ENCODE measurements around the gene MMP15.

MMP15 gene

GRCh38 chr16:58026705-58027160 is 1.2 kb downstream of the MMP15 start:
- TF ChIP-seq, protein P1, sequence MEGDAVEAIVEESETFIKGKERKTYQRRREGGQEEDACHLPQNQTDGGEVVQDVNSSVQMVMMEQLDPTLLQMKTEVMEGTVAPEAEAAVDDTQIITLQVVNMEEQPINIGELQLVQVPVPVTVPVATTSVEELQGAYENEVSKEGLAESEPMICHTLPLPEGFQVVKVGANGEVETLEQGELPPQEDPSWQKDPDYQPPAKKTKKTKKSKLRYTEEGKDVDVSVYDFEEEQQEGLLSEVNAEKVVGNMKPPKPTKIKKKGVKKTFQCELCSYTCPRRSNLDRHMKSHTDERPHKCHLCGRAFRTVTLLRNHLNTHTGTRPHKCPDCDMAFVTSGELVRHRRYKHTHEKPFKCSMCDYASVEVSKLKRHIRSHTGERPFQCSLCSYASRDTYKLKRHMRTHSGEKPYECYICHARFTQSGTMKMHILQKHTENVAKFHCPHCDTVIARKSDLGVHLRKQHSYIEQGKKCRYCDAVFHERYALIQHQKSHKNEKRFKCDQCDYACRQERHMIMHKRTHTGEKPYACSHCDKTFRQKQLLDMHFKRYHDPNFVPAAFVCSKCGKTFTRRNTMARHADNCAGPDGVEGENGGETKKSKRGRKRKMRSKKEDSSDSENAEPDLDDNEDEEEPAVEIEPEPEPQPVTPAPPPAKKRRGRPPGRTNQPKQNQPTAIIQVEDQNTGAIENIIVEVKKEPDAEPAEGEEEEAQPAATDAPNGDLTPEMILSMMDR (conservative IDR thresholded peaks at IDR 0.05; ENCODE audit: low read length), result no peak
- DNase-seq (ENCODE audit: low read depth), result no peak
- H3K4me3 ChIP-seq (ENCODE audit: low read length), result peak overlapping the region; percentile 63; the same call in 1 of the 2 replicates

- no peak for DNase-seq (ENCODE audit: low read depth)
- no peak overlapping the region for H3K4me3 ChIP-seq (ENCODE audit: low read length)
- TF ChIP-seq, protein P1 (conservative IDR thresholded peaks at IDR 0.05; ENCODE audit: low read length), result no peak
Measured at GRCh38 chr16:58027161-58027915, 1.8 kb downstream of the MMP15 start.

GRCh38 chr16:58027916-58028455 is 2.4 kb downstream of the MMP15 start:
- no peak overlapping the region for H3K4me3 ChIP-seq (ENCODE audit: low read length)
- TF ChIP-seq, protein P1 (conservative IDR thresholded peaks at IDR 0.05; ENCODE audit: low read length), result no peak
- DNase-seq (ENCODE audit: low read depth), result no peak

- no peak overlapping the region for H3K4me3 ChIP-seq (ENCODE audit: low read length)
- TF ChIP-seq, protein P1 (conservative IDR thresholded peaks at IDR 0.05; ENCODE audit: low read length), result no peak
- DNase-seq (ENCODE audit: low read depth), result no peak
Measured at GRCh38 chr16:58028541-58029070, 3.1 kb downstream of the MMP15 start.

DNA sequence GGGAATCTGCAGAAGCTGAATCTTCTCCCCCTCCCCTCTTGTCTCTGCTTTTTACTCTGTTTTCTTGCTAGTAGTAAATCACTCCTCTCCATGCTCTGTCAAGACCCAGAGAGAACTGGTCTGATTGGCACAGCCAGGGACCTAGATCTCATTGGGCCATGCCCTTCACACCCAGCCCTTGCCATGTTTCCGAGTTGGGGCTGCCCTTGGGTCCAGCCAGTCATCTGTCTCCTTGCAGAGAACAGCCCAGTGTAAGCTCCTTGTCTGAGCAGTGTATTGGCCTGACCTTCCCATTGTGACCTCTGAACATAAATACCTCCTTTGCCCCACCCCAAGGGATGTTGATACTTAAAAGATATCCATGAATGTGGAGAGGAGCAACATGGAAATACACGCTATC is 3.9 kb downstream of the MMP15 start:
- DNase-seq (ENCODE audit: low read depth), result no peak
- H3K4me3 ChIP-seq (ENCODE audit: low read length), result no peak overlapping the region
- TF ChIP-seq, protein P1 (conservative IDR thresholded peaks at IDR 0.05; ENCODE audit: low read length), result no peak

DNA sequence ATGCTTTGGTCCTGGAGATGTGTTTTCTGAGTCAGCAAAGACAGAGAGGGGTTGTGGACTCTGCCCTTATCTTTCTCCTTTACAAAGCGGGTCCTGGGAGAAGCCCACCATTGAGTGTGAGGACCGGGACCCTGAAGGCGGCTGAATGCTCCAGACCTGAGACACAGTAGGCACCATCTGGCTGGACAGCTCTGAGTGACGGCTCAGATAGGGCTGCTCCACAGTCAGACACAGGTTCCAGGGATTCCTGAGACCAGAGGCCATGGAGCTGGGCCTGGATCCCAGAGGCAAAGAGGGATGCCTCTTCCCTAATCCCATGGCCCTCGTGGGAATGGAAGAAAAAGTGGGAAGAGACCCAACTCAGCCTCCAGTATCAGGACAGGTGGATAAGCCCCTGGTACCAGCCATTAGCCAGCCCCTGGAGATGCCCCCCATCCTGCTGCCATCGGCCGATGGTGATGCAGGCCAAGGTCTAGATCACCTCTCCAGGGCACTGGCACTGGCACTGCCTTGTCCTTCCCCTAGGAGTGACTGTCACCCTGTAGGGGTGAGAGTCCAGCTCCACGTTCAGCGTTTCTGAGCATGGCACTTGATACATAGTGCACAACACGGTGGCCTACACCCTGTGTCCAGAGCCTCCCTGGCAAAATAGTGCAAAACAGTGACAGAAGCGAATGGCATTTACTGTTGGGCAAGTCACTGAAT is 4.7 kb downstream of the MMP15 start:
- TF ChIP-seq, protein P1 (conservative IDR thresholded peaks at IDR 0.05; ENCODE audit: low read length), result no peak
- no peak for DNase-seq (ENCODE audit: low read depth)
- no peak overlapping the region for H3K4me3 ChIP-seq (ENCODE audit: low read length)

Data from AG10803 (cell line).